Stimulated activated CD4-positive, alpha-beta T cell treated with anti-CD3 and anti-CD28 coated beads, Interleukin-12 subunit alpha, Interleukin-12 subunit beta, amount 100 ng/mL, for 48 hours (primary cell): Measurements from ENCODE around the gene TMEM131.

Source experiments
- DNase-seq, 3 donors: peaks; one replicate each; pipeline ENCODE4 v3.0.0-alpha.2; 2020; ENCODE audit warnings: low read depth in 2 of 3, low spot score in 1 of 3

Gene TMEM131

GRCh38 chr2:97727296-97727695, 268.5 kb downstream of the TMEM131 start:
- DNase-seq, result no peak

GRCh38 chr2:97726261-97727064, 269.3 kb downstream of the TMEM131 start:
- no peak for DNase-seq

GRCh38 chr2:97724946-97725688, 270.6 kb downstream of the TMEM131 start:
- DNase-seq, result no peak

- DNase-seq, result no peak
These were observed 271.2 kb downstream of the TMEM131 start for GRCh38 chr2:97724501-97724900.

GRCh38 chr2:97724073-97724410, 271.7 kb downstream of the TMEM131 start:
- DNase-seq, result no peak

- no peak for DNase-seq
These were observed 272.3 kb downstream of the TMEM131 start for GRCh38 chr2:97723156-97724072.

GRCh38 chr2:97722227-97722626, 273.5 kb downstream of the TMEM131 start:
- DNase-seq, result no peak

- no peak for DNase-seq
These were observed 275.0 kb downstream of the TMEM131 start for GRCh38 chr2:97720746-97721145.

- no peak for DNase-seq
These were observed 276.2 kb downstream of the TMEM131 start for GRCh38 chr2:97719362-97720155.

- DNase-seq, result no peak
These were observed 276.8 kb downstream of the TMEM131 start for GRCh38 chr2:97718942-97719341.

- DNase-seq, result peak; percentile 54 to 65 (median 59)
These were observed 277.5 kb downstream of the TMEM131 start for GRCh38 chr2:97718051-97718882.

- DNase-seq, result no peak
These were observed 278.1 kb downstream of the TMEM131 start for GRCh38 chr2:97717613-97717995.

GRCh38 chr2:97716695-97717612, 278.8 kb downstream of the TMEM131 start:
- DNase-seq, result no peak

GRCh38 chr2:97715951-97716694, 279.6 kb downstream of the TMEM131 start:
- DNase-seq, result no peak

GRCh38 chr2:97714950-97715652, 280.6 kb downstream of the TMEM131 start:
- DNase-seq, result no peak

GRCh38 chr2:97714084-97714949, 281.4 kb downstream of the TMEM131 start:
- DNase-seq, result no peak
